Measurements from ENCODE around the gene ADGRG2. TPM values are rescaled to one million over a fixed set of nuclear protein-coding genes. Genes with fewer than 3 reads are reported as not detected.

ADGRG2 gene
- total and polyA plus RNA-seq, 9 of the 15 experiments (the other 6 are each of a cell fraction or from before 2014, with no cell fraction given): 0.03 TPM; not detected in 8

DNA sequence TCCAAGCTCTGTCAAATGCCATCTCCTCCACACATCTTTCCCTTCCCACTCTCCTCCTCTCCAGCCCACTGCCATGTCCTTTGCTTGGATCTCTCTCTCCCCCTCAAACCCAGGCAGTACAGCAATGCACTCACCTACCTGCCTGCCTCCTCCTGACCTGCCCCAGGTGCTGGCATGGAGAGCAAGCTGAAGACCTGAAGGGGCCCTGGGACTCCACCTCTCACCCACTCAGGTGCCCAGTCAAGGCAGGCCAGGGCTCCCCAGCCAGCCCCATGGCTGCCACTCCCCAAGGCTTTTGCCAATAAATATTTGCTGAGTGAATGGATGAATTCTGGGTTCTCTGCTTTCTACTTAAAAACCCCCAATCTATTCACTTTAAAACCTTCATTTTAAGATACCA lies 125.7 kb downstream of the ADGRG2 start:
- no peak for DNase-seq (ENCODE audit: extremely low read depth in 1 of 4, low spot score in 3 of 4)
- Histone ChIP-seq H3K4me1 (replicated peaks in 1 of 2; ENCODE audit: control insufficient read depth in 2 of 2, insufficient read depth in 2 of 2, low read length in 2 of 2) (no peaks in the 10 kb centered on the region), H3K79me2 (ENCODE audit: control insufficient read depth, insufficient read depth, low read length) (no peaks in the 10 kb centered on the region), H3K9me3 (replicated peaks; ENCODE audit: control insufficient read depth, insufficient read depth, low read depth, low read length) (no peaks in the 10 kb centered on the region), H4K20me1 (replicated peaks; ENCODE audit: control insufficient read depth, insufficient read depth, low read length) (no peaks in the 10 kb centered on the region), H3K27ac (ENCODE audit: extremely low read depth, low read depth, low read length) (no peak overlapping the region), H3K36me3 (ENCODE audit: control insufficient read depth, insufficient read depth, low read length) (no peaks in the 10 kb centered on the region), H3K27me3 (ENCODE audit: control insufficient read depth in 2 of 2, insufficient read depth in 2 of 2, low read length in 2 of 2) (no peaks in the 10 kb centered on the region; a peak in 1 of 5 replicates), H3K9ac (ENCODE audit: insufficient read depth in 1 of 2, low read depth in 2 of 2, low read length in 2 of 2) (no peak overlapping the region), H2AFZ (ENCODE audit: low read depth, low read length) (no peak overlapping the region), H3K4me2 (ENCODE audit: insufficient read depth, low read length) (no peak overlapping the region), H3K4me3 (no peak overlapping the region), H3K9me1 (ENCODE audit: control insufficient read depth, insufficient read depth, low read length) (no peaks in the 10 kb centered on the region)
- in situ Hi-C loops (cut with MboI): no loop called here
- no peak for ATAC-seq
- no peak for TF ChIP-seq ZNF699 (CRISPR knock-in tag; IDR thresholded peaks at IDR 0.05; ENCODE audit: insufficient replicate concordance)
- TF ChIP-seq, protein P1, sequence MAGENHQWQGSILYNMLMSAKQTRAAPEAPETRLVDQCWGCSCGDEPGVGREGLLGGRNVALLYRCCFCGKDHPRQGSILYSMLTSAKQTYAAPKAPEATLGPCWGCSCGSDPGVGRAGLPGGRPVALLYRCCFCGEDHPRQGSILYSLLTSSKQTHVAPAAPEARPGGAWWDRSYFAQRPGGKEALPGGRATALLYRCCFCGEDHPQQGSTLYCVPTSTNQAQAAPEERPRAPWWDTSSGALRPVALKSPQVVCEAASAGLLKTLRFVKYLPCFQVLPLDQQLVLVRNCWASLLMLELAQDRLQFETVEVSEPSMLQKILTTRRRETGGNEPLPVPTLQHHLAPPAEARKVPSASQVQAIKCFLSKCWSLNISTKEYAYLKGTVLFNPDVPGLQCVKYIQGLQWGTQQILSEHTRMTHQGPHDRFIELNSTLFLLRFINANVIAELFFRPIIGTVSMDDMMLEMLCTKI (IDR thresholded peaks at IDR 0.05; ENCODE audit: partially characterized antibody): no peak
- TF ChIP-seq GABPB1 (CRISPR knock-in tag; IDR thresholded peaks at IDR 0.05): no peak
- ChIA-PET POLR2A (no interaction called here), CTCF (ENCODE audit: low intra/inter-chr PET ratio) (no interaction called here)
- intact Hi-C loops (cut with micrococcal nuclease): no loop called here
- FAIRE-seq: no peak
- BruUV-seq (replicated peaks): no TSS peak

DNA sequence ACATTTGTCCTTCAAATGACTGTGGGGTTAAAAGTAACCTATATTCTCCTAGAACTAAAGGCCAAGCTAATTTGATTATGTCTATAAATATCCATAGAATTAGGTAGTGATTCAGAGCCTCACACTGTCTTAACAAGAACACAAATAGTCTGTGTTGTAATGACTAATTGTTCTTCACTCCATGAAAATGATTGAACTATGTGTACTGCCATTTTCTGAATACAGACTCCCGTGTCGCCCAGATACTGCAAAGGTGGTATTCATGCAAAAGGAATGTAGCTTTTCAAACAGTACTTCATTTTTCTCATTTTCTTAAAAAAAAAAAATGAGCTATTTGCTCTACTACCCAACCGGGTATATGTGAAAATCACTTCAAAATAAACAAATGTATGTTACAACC lies 127.0 kb downstream of the ADGRG2 start:
- no TSS peak for BruUV-seq (replicated peaks)
- H3K27me3 ChIP-seq (ENCODE audit: control insufficient read depth in 2 of 2, insufficient read depth in 2 of 2, low read length in 2 of 2): no peaks in the 10 kb centered on the region; a peak in 1 of 5 replicates
- H4K20me1 ChIP-seq (replicated peaks; ENCODE audit: control insufficient read depth, insufficient read depth, low read length): no peaks in the 10 kb centered on the region
- WGBS (ENCODE audit: insufficient coverage, low coverage, missing lambda C conversion rate): 0% methylated on average over 3 of the region's 3 CpGs
- no peaks in the 10 kb centered on the region for H3K79me2 ChIP-seq (ENCODE audit: control insufficient read depth, insufficient read depth, low read length)
- H2AFZ ChIP-seq (ENCODE audit: low read depth, low read length): no peak overlapping the region
- no peaks in the 10 kb centered on the region for H3K36me3 ChIP-seq (ENCODE audit: control insufficient read depth, insufficient read depth, low read length)
- no peaks in the 10 kb centered on the region for H3K4me1 ChIP-seq (replicated peaks in 1 of 2; ENCODE audit: control insufficient read depth in 2 of 2, insufficient read depth in 2 of 2, low read length in 2 of 2)
- no peak overlapping the region for H3K9ac ChIP-seq (ENCODE audit: insufficient read depth in 1 of 2, low read depth in 2 of 2, low read length in 2 of 2)
- no peak for DNase-seq (ENCODE audit: extremely low read depth in 1 of 4, low spot score in 3 of 4)
- no peaks in the 10 kb centered on the region for H3K9me1 ChIP-seq (ENCODE audit: control insufficient read depth, insufficient read depth, low read length)
- ChIA-PET CTCF (ENCODE audit: low intra/inter-chr PET ratio) (no interaction called here), POLR2A (interaction anchor here (1.1 kb wide), 1 partner anchor 13 kb away, joined by 5 read pairs; no protein-coding TSS in a partner anchor)
- no peak overlapping the region for H3K4me2 ChIP-seq (ENCODE audit: insufficient read depth, low read length)
- no peak for TF ChIP-seq ZNF668 (CRISPR knock-in tag; IDR thresholded peaks at IDR 0.05)
- no peak for TF ChIP-seq SP1 (CRISPR knock-in tag; IDR thresholded peaks at IDR 0.05)
- TF ChIP-seq ZNF57 (CRISPR knock-in tag; IDR thresholded peaks at IDR 0.05): no peak
- no peak for TF ChIP-seq ZNF408 (CRISPR knock-in tag; IDR thresholded peaks at IDR 0.05; ENCODE audit: low read depth)
- TF ChIP-seq EHMT2 (IDR thresholded peaks at IDR 0.05): no peak
- no peak for TF ChIP-seq MTA1 (IDR thresholded peaks at IDR 0.05; ENCODE audit: borderline replicate concordance)
- no peak for TF ChIP-seq CHD2 (IDR thresholded peaks at IDR 0.05; ENCODE audit: low read depth, low read length)
- TF ChIP-seq ARID1B (IDR thresholded peaks at IDR 0.05): no peak
- TF ChIP-seq PCBP2 (IDR thresholded peaks at IDR 0.05; ENCODE audit: low read depth, low read length, poor library complexity, severe bottlenecking): no peak
- TF ChIP-seq STAT6 (CRISPR knock-in tag; IDR thresholded peaks at IDR 0.05): no peak
- no peak for TF ChIP-seq MCM3 (IDR thresholded peaks at IDR 0.05)
- intact Hi-C loops (cut with micrococcal nuclease) (no loop called here), in situ Hi-C loops (cut with MboI) (no loop called here)
- no peak overlapping the region for H3K4me3 ChIP-seq
- no peak for FAIRE-seq
- ATAC-seq: no peak
- no peak overlapping the region for H3K27ac ChIP-seq (ENCODE audit: extremely low read depth, low read depth, low read length)
- H3K9me3 ChIP-seq (replicated peaks; ENCODE audit: control insufficient read depth, insufficient read depth, low read depth, low read length): no peaks in the 10 kb centered on the region

All from K562 (cell line).